ENCODE results near the gene CPSF3.

- TF ChIP-seq CTCF (conservative IDR thresholded peaks at IDR 0.05) (no peak), ZFX (IDR thresholded peaks at IDR 0.05) (no peak)
Observed at GRCh38 chr2:9493478-9493877, 70.0 kb downstream of the CPSF3 start.
